ENCODE results near the gene MYZAP.

The MYZAP gene

GRCh38 chr15:57697588-57697987 is 105.9 kb downstream of the MYZAP start:
- peak; percentile 22 for DNase-seq (ENCODE audit: low spot score)

- no peak for DNase-seq (ENCODE audit: low spot score)
These were observed 106.5 kb downstream of the MYZAP start for GRCh38 chr15:57698243-57698642.

GRCh38 chr15:57698991-57699390 is 107.3 kb downstream of the MYZAP start:
- no peak for DNase-seq (ENCODE audit: low spot score)

- DNase-seq (ENCODE audit: low spot score): peak; percentile 35
These were observed 111.7 kb downstream of the MYZAP start for GRCh38 chr15:57703387-57703786.

- no peak for DNase-seq (ENCODE audit: low spot score)
These were observed 112.7 kb downstream of the MYZAP start for GRCh38 chr15:57704441-57704840.

GRCh38 chr15:57705746-57706404 is 114.2 kb downstream of the MYZAP start:
- no peak for DNase-seq (ENCODE audit: low spot score)

GRCh38 chr15:57706405-57707209 is 114.9 kb downstream of the MYZAP start, which contains the start of gene POLR2M:
POLR2M (plus strand) TSS chr15:57706714; CDS start chr15:57706843, 129 bp downstream.
- peak; percentile 94 for DNase-seq (ENCODE audit: low spot score)

- DNase-seq (ENCODE audit: low spot score): no peak
These were observed 116.3 kb downstream of the MYZAP start for GRCh38 chr15:57708047-57708446.

GRCh38 chr15:57718309-57718708 is 126.6 kb downstream of the MYZAP start:
- no peak for DNase-seq (ENCODE audit: low spot score)

- DNase-seq (ENCODE audit: low spot score): peak; percentile 16
These were observed 129.2 kb downstream of the MYZAP start for GRCh38 chr15:57720867-57721266.

GRCh38 chr15:57726411-57726810 is 134.7 kb downstream of the MYZAP start:
- DNase-seq (ENCODE audit: low spot score): no peak

- no peak for DNase-seq (ENCODE audit: low spot score)
These were observed 135.3 kb downstream of the MYZAP start for GRCh38 chr15:57727031-57727430.

- DNase-seq (ENCODE audit: low spot score): no peak
These were observed 136.7 kb downstream of the MYZAP start for GRCh38 chr15:57728436-57728835.

GRCh38 chr15:57730876-57731275 is 139.2 kb downstream of the MYZAP start:
- no peak for DNase-seq (ENCODE audit: low spot score)

- DNase-seq (ENCODE audit: low spot score): no peak
These were observed 139.9 kb downstream of the MYZAP start for GRCh38 chr15:57731530-57732103.

- peak; percentile 52 for DNase-seq (ENCODE audit: low spot score)
These were observed 141.0 kb downstream of the MYZAP start for GRCh38 chr15:57732526-57733331.

- no peak for DNase-seq (ENCODE audit: low spot score)
These were observed 143.2 kb downstream of the MYZAP start for GRCh38 chr15:57734860-57735259.

Measured in AG08395 (cell line).